Breast epithelium (tissue), 3 donors: Measurements from ENCODE around the gene MACROD2.

Experiments used
- POLR2A ChIP-seq: fragments of 450-650 bp; IDR thresholded peaks from one replicate; pipeline ENCODE4 v1.6.1; 2016; ENCODE audit warnings: antibody characterized with exemption, mild to moderate bottlenecking, moderate library complexity
- TF ChIP-seq, protein P1 (sequence below), 3 donors: fragments of 450-650 bp; IDR thresholded peaks; one replicate each; pipeline ENCODE4 v1.5.1; 2016 to 2017; ENCODE audit warnings: antibody characterized with exemption in 3 of 3, mild to moderate bottlenecking in 3 of 3, moderate library complexity in 3 of 3

DNA sequence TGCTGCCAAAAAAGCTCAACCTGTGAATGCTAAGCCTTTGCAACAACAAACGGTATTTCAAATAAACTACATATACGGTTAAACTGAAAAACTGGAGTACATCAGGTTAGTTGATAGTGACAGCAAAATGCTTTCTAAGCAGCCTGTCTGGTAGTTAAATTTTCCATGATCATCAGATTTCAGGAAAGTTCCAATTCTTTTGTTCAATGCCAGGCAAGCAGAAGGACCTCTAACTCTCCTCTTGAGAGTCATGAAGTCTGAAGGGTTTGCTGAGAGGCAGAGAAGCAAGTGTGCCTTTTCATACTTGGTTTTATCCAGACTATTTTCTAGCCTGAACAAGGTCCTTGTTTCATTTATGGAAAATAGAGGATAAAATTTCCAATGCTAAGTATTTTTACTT is 337.6 kb downstream of the MACROD2 start:
- TF ChIP-seq, protein P1, sequence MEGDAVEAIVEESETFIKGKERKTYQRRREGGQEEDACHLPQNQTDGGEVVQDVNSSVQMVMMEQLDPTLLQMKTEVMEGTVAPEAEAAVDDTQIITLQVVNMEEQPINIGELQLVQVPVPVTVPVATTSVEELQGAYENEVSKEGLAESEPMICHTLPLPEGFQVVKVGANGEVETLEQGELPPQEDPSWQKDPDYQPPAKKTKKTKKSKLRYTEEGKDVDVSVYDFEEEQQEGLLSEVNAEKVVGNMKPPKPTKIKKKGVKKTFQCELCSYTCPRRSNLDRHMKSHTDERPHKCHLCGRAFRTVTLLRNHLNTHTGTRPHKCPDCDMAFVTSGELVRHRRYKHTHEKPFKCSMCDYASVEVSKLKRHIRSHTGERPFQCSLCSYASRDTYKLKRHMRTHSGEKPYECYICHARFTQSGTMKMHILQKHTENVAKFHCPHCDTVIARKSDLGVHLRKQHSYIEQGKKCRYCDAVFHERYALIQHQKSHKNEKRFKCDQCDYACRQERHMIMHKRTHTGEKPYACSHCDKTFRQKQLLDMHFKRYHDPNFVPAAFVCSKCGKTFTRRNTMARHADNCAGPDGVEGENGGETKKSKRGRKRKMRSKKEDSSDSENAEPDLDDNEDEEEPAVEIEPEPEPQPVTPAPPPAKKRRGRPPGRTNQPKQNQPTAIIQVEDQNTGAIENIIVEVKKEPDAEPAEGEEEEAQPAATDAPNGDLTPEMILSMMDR (IDR thresholded peaks at IDR 0.05) = no peak
- no peak for TF ChIP-seq POLR2A
